ENCODE data around the gene PARP8.
A peak's percentile ranks its signal among the peaks of the same experiment; 100 is the strongest.

The PARP8 gene

GRCh38 chr5:50856401-50857119, 190.1 kb downstream of the PARP8 start:
- DNase-seq = no peak

- no peak for DNase-seq
Observed at GRCh38 chr5:50863534-50864170, 197.2 kb downstream of the PARP8 start.

- DNase-seq = no peak
Observed at GRCh38 chr5:50864466-50864865, 198.0 kb downstream of the PARP8 start.

- no peak for DNase-seq
Observed at GRCh38 chr5:50866415-50866814, 200.0 kb downstream of the PARP8 start.

GRCh38 chr5:50867140-50867539, 200.7 kb downstream of the PARP8 start:
- DNase-seq = no peak

- DNase-seq = no peak
Observed at GRCh38 chr5:50873595-50874277, 207.3 kb downstream of the PARP8 start.

- no peak for DNase-seq
Observed at GRCh38 chr5:50874306-50875001, 208.0 kb downstream of the PARP8 start.

- DNase-seq = no peak
Observed at GRCh38 chr5:50875002-50875344, 208.5 kb downstream of the PARP8 start.

- DNase-seq = no peak
Observed at GRCh38 chr5:50878470-50878869, 212.0 kb downstream of the PARP8 start.

GRCh38 chr5:50881407-50881806, 215.0 kb downstream of the PARP8 start:
- no peak for DNase-seq

GRCh38 chr5:50886657-50887345, 220.4 kb downstream of the PARP8 start:
- no peak for DNase-seq

- DNase-seq = no peak
Observed at GRCh38 chr5:50887889-50888633, 221.6 kb downstream of the PARP8 start.

GRCh38 chr5:50888751-50889150, 222.3 kb downstream of the PARP8 start:
- no peak for DNase-seq

- peak; percentile 73 for DNase-seq
Observed at GRCh38 chr5:50889790-50890189, 223.4 kb downstream of the PARP8 start.

Measured in NCI-H345 (cell line).